Breast epithelium (tissue), 3 donors: ENCODE measurements around the gene CRIM1.

Experiments
- POLR2AphosphoS5 ChIP-seq, 3 donors: sonication (generic); formaldehyde crosslinking; IDR thresholded peaks; one replicate each; pipeline ENCODE4 v1.6.1; 2017; ENCODE audit warnings: antibody characterized with exemption in 3 of 3
- TF ChIP-seq, protein P1 (sequence below), 3 donors: fragments of 450-650 bp; IDR thresholded peaks; one replicate each; pipeline ENCODE4 v1.5.1; 2016 to 2017; ENCODE audit warnings: antibody characterized with exemption in 3 of 3, mild to moderate bottlenecking in 3 of 3, moderate library complexity in 3 of 3

GRCh38 chr2:36397728-36398413, 42.3 kb downstream of the CRIM1 start:
- TF ChIP-seq POLR2AphosphoS5 (IDR thresholded peaks at IDR 0.05): no peak
- TF ChIP-seq, protein P1, sequence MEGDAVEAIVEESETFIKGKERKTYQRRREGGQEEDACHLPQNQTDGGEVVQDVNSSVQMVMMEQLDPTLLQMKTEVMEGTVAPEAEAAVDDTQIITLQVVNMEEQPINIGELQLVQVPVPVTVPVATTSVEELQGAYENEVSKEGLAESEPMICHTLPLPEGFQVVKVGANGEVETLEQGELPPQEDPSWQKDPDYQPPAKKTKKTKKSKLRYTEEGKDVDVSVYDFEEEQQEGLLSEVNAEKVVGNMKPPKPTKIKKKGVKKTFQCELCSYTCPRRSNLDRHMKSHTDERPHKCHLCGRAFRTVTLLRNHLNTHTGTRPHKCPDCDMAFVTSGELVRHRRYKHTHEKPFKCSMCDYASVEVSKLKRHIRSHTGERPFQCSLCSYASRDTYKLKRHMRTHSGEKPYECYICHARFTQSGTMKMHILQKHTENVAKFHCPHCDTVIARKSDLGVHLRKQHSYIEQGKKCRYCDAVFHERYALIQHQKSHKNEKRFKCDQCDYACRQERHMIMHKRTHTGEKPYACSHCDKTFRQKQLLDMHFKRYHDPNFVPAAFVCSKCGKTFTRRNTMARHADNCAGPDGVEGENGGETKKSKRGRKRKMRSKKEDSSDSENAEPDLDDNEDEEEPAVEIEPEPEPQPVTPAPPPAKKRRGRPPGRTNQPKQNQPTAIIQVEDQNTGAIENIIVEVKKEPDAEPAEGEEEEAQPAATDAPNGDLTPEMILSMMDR (IDR thresholded peaks at IDR 0.05): no peak
